Measurements from ENCODE around the gene NUDT14.

DNA sequence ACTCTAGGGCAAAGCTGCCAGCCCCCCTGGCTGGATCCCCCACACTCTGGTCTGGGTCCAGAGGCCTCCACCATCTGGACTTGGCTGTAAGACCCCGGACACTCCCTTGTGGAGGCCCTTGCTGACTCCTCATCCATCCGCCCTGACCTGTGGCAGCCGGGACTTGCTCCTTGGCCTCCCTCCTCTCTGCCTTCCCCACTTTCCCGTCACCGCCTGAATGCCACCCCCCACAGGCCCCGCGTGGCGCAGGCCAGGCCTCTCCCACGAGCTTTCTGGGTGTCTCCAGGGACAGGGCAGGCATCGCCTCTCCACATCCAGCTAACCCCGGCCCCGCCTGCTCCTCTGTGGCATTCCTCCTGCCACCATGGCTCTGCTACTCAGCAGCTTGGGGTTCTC is 26.6 kb downstream of the NUDT14 start:
- TF ChIP-seq, protein P1, sequence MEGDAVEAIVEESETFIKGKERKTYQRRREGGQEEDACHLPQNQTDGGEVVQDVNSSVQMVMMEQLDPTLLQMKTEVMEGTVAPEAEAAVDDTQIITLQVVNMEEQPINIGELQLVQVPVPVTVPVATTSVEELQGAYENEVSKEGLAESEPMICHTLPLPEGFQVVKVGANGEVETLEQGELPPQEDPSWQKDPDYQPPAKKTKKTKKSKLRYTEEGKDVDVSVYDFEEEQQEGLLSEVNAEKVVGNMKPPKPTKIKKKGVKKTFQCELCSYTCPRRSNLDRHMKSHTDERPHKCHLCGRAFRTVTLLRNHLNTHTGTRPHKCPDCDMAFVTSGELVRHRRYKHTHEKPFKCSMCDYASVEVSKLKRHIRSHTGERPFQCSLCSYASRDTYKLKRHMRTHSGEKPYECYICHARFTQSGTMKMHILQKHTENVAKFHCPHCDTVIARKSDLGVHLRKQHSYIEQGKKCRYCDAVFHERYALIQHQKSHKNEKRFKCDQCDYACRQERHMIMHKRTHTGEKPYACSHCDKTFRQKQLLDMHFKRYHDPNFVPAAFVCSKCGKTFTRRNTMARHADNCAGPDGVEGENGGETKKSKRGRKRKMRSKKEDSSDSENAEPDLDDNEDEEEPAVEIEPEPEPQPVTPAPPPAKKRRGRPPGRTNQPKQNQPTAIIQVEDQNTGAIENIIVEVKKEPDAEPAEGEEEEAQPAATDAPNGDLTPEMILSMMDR (IDR thresholded peaks at IDR 0.05), result no peak
- no peak for TF ChIP-seq SIN3A (IDR thresholded peaks at IDR 0.05; ENCODE audit: borderline replicate concordance, insufficient read depth, low read depth, low read length)
- no peak for TF ChIP-seq TCF7L2 (IDR thresholded peaks at IDR 0.05; ENCODE audit: low read depth, low read length)
- TF ChIP-seq POLR2AphosphoS5 (IDR thresholded peaks at IDR 0.05; ENCODE audit: low read depth, low read length), result no peak
- TF ChIP-seq, protein P2, sequence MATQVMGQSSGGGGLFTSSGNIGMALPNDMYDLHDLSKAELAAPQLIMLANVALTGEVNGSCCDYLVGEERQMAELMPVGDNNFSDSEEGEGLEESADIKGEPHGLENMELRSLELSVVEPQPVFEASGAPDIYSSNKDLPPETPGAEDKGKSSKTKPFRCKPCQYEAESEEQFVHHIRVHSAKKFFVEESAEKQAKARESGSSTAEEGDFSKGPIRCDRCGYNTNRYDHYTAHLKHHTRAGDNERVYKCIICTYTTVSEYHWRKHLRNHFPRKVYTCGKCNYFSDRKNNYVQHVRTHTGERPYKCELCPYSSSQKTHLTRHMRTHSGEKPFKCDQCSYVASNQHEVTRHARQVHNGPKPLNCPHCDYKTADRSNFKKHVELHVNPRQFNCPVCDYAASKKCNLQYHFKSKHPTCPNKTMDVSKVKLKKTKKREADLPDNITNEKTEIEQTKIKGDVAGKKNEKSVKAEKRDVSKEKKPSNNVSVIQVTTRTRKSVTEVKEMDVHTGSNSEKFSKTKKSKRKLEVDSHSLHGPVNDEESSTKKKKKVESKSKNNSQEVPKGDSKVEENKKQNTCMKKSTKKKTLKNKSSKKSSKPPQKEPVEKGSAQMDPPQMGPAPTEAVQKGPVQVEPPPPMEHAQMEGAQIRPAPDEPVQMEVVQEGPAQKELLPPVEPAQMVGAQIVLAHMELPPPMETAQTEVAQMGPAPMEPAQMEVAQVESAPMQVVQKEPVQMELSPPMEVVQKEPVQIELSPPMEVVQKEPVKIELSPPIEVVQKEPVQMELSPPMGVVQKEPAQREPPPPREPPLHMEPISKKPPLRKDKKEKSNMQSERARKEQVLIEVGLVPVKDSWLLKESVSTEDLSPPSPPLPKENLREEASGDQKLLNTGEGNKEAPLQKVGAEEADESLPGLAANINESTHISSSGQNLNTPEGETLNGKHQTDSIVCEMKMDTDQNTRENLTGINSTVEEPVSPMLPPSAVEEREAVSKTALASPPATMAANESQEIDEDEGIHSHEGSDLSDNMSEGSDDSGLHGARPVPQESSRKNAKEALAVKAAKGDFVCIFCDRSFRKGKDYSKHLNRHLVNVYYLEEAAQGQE (IDR thresholded peaks at IDR 0.05; ENCODE audit: insufficient read depth in 1 of 2, low read depth in 2 of 2, low read length in 1 of 2), result no peak
